HG02938 (cell line): ENCODE measurements around the gene PLK1.
"Not testable (repeated sequence)": the region's sequence is repeated elsewhere in the genome, so short reads cannot be mapped to it uniquely, and the experiment has no call there.

Experiments used
- ATAC-seq: cut with Tn5 transposase; IDR thresholded peaks from one replicate; pipeline ENCODE4 v1.9.1; 2021; ENCODE audit warnings: mild to moderate bottlenecking, moderate library complexity; ENCODE audit not compliant: unreplicated experiment

PLK1 gene

GRCh38 chr16:23678430-23679273, at the start of gene PLK1:
Gene PLK1, plus strand, starts transcription at chr16:23678889. Its CDS starts 44 bp downstream, at chr16:23678933.
- ATAC-seq: peak; percentile 86

- ATAC-seq: no peak
Measured at GRCh38 chr16:23629516-23629915, 49.2 kb upstream of the PLK1 start.

GRCh38 chr16:23631874-23632273, 46.8 kb upstream of the PLK1 start:
- not testable (repeated sequence) for ATAC-seq

- no peak for ATAC-seq
Measured at GRCh38 chr16:23634461-23635036, 44.1 kb upstream of the PLK1 start.

GRCh38 chr16:23635958-23636357, 42.7 kb upstream of the PLK1 start:
- no peak for ATAC-seq

GRCh38 chr16:23640615-23640930, 38.1 kb upstream of the PLK1 start:
- no peak for ATAC-seq

- peak; percentile 97 for ATAC-seq
Measured at GRCh38 chr16:23640931-23641765, 37.5 kb upstream of the PLK1 start, which contains the start of the genes DCTN5 and PALB2. Gene DCTN5, plus strand, starts transcription at chr16:23641466. Its CDS starts 77 bp downstream, at chr16:23641543. Gene PALB2, minus strand, starts transcription at chr16:23641310. Its CDS starts 153 bp downstream, at chr16:23641157.

- ATAC-seq: no peak
Measured at GRCh38 chr16:23642246-23642774, 36.4 kb upstream of the PLK1 start.

GRCh38 chr16:23650674-23651416, 27.8 kb upstream of the PLK1 start:
- ATAC-seq: no peak

GRCh38 chr16:23651943-23652468, 26.7 kb upstream of the PLK1 start:
- ATAC-seq: no peak

- no peak for ATAC-seq
Measured at GRCh38 chr16:23663918-23664317, 14.8 kb upstream of the PLK1 start.

- ATAC-seq: no peak
Measured at GRCh38 chr16:23666571-23667354, 11.9 kb upstream of the PLK1 start.

GRCh38 chr16:23667355-23667659, 11.4 kb upstream of the PLK1 start:
- no peak for ATAC-seq

GRCh38 chr16:23668225-23668624, 10.5 kb upstream of the PLK1 start:
- no peak for ATAC-seq

- no peak for ATAC-seq
Measured at GRCh38 chr16:23668873-23669272, 9.8 kb upstream of the PLK1 start.

GRCh38 chr16:23670137-23670776, 8.4 kb upstream of the PLK1 start:
- ATAC-seq: peak; percentile 97

- ATAC-seq: no peak
Measured at GRCh38 chr16:23673971-23674614, 4.6 kb upstream of the PLK1 start.

GRCh38 chr16:23676924-23677480, 1.7 kb upstream of the PLK1 start:
- no peak for ATAC-seq
